Fibroblast of lung (primary cell): ENCODE results near the gene MGAT3. TPM values are rescaled to one million over a fixed set of nuclear protein-coding genes. Genes with fewer than 3 reads are reported as not detected.

ENCODE experiments used
- DNase-seq, 2 donors: peaks; one replicate each; pipeline versions ENCODE4 v3.0.0 to v3.0.0-alpha.2; 2010; ENCODE audit warnings: low read depth in 2 of 2
- H2AFZ ChIP-seq: 2 replicates; pipeline ENCODE4 v1.5.1; 2012; ENCODE audit warnings: low read length, control low read depth, inconsistent platforms
- H3K27ac ChIP-seq: 2 replicates; pipeline ENCODE4 v1.5.1; 2011; ENCODE audit warnings: low read length, control low read depth; ENCODE audit not compliant: insufficient read depth
- H3K27me3 ChIP-seq: 2 replicates; pipeline ENCODE4 v1.5.1; 2011; ENCODE audit warnings: mild to moderate bottlenecking, low read length; ENCODE audit not compliant: control insufficient read depth, insufficient read depth
- H3K36me3 ChIP-seq: 2 replicates; pipeline ENCODE4 v1.5.1; 2011; ENCODE audit warnings: low read length; ENCODE audit not compliant: control insufficient read depth, insufficient read depth
- H3K4me1 ChIP-seq: 2 replicates; pipeline ENCODE4 v1.5.1; 2011; ENCODE audit warnings: low read length; ENCODE audit not compliant: control insufficient read depth, insufficient read depth; ENCODE audit errors: extremely low read depth
- H3K4me2 ChIP-seq: 2 replicates; pipeline ENCODE4 v1.5.1; 2011; ENCODE audit warnings: low read length, control low read depth; ENCODE audit not compliant: insufficient read depth; ENCODE audit errors: extremely low read depth
- H3K4me3 ChIP-seq, 4 experiments: fragments of 200-600 bp in 1 of 4; sonication (generic) in 1 of 4; replicated peaks in 1 of 4; 2 replicates each; pipeline ENCODE4 v1.5.1; 2011 to 2016; ENCODE audit warnings: low read length in 4 of 4, low read depth in 3 of 4, mild to moderate bottlenecking in 3 of 4, control low read depth in 2 of 4, inconsistent platforms in 1 of 4, mixed read lengths in 1 of 4; ENCODE audit not compliant: insufficient read depth in 1 of 4; ENCODE audit errors: control extremely low read depth in 1 of 4
- H3K79me2 ChIP-seq: 2 replicates; pipeline ENCODE4 v1.5.1; 2012; ENCODE audit warnings: mild to moderate bottlenecking, low read length, inconsistent platforms; ENCODE audit not compliant: control insufficient read depth, insufficient read depth
- H3K9ac ChIP-seq: 2 replicates; pipeline ENCODE4 v1.5.1; 2011; ENCODE audit warnings: mild to moderate bottlenecking, low read length, control low read depth; ENCODE audit not compliant: insufficient read depth
- H3K9me3 ChIP-seq: 2 replicates; pipeline ENCODE4 v1.5.1; 2012; ENCODE audit warnings: low read depth, low read length; ENCODE audit not compliant: control insufficient read depth, insufficient read depth
- H4K20me1 ChIP-seq: 2 replicates; pipeline ENCODE4 v1.5.1; 2011; ENCODE audit warnings: low read length; ENCODE audit not compliant: control insufficient read depth, insufficient read depth; ENCODE audit errors: extremely low read depth
- EZH2 ChIP-seq: IDR thresholded peaks from 2 replicates; pipeline ENCODE4 v1.5.1; 2012; ENCODE audit warnings: low read length, control low read depth, mild to moderate bottlenecking; ENCODE audit errors: missing control alignments
- polyA plus RNA-seq, 2 donors: library from polyadenylated mRNA; depleted of rRNA in 1 of 2; stranded (reverse) in 1 of 2; unstranded in 1 of 2; fragments of >200 nt; gene quantifications; 2 replicates each; pipeline ENCODE4 v1.2.1, GENCODE V29; 2011 to 2012; ENCODE audit warnings: missing spikeins in 1 of 2
- total RNA-seq: library from RNA; depleted of rRNA; stranded (reverse); fragments of >200 nt; gene quantifications from 2 replicates; pipeline ENCODE4 v1.2.1, GENCODE V29; 2014
- TF ChIP-seq, protein P1 (sequence below), 2 donors: IDR thresholded peaks in 1 of 2; conservative IDR thresholded peaks in 1 of 2; 1 replicate in 1 of 2; 2 replicates in 1 of 2; pipeline ENCODE4 v1.5.1; 2011 to 2012; ENCODE audit warnings: low read length in 2 of 2, control low read depth in 1 of 2, inconsistent platforms in 1 of 2, low read depth in 1 of 2, mild to moderate bottlenecking in 1 of 2

MGAT3 gene
- total and polyA plus RNA-seq, 2 donors (not counting 1 experiment from before 2014, with no cell fraction given), result 0.09 TPM; not detected in 1

DNA sequence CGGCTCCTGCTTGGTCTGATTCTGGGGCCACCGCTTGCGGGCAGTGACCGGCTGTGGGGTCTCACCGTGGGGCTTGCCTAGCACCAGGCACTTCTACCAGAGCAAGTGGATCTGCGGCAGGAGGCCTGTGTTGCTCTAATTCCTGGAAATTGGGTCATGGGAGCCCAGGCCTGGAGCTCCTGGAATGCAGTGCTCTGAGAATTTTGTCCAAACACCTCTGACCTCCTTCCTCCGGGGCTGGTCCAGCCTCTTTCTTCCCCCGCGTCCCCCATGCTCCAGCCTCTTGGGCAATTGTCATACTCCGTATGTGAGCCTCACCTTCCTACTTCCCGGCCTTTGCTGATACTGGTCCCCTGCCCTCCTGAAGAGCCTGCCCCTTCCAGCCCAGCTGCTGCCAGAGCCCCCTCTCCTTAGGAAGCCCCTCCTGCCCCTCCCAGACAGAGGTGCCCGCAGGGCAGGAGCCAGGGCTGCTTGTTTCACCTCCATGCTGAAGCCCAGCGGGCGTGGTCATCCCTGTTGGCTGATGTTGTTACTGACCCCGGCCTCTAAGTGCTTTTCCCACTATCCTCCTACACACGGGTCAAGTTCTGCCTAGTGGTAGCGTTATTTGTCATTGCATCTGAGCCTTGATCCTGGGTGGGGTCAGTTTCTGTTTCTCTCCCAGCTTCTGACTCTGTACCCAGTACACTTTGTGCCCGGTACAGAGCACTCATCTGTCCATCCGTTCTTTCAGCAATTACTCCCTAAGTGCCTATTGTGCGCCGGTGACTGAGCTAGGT is 9.6 kb downstream of the MGAT3 start:
- H2AFZ ChIP-seq, result no peak overlapping the region
- no peaks in the 10 kb centered on the region for H4K20me1 ChIP-seq
- H3K9me3 ChIP-seq, result no peaks in the 10 kb centered on the region
- DNase-seq, result no peak
- no peaks in the 10 kb centered on the region for H3K36me3 ChIP-seq
- no peak overlapping the region for H3K4me2 ChIP-seq
- H3K27me3 ChIP-seq, result peaks cover 2% of the 10 kb centered on the region
- H3K4me3 ChIP-seq, result no peak overlapping the region
- no peaks in the 10 kb centered on the region for H3K4me1 ChIP-seq
- no peak overlapping the region for H3K9ac ChIP-seq
- no peak for TF ChIP-seq EZH2
- TF ChIP-seq, protein P1, sequence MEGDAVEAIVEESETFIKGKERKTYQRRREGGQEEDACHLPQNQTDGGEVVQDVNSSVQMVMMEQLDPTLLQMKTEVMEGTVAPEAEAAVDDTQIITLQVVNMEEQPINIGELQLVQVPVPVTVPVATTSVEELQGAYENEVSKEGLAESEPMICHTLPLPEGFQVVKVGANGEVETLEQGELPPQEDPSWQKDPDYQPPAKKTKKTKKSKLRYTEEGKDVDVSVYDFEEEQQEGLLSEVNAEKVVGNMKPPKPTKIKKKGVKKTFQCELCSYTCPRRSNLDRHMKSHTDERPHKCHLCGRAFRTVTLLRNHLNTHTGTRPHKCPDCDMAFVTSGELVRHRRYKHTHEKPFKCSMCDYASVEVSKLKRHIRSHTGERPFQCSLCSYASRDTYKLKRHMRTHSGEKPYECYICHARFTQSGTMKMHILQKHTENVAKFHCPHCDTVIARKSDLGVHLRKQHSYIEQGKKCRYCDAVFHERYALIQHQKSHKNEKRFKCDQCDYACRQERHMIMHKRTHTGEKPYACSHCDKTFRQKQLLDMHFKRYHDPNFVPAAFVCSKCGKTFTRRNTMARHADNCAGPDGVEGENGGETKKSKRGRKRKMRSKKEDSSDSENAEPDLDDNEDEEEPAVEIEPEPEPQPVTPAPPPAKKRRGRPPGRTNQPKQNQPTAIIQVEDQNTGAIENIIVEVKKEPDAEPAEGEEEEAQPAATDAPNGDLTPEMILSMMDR (conservative IDR thresholded peaks at IDR 0.05 in 1 of 2, IDR thresholded peaks at IDR 0.05 in 1 of 2; ENCODE audit: low read depth in 1 of 2, low read length in 2 of 2), result no peak
- H3K79me2 ChIP-seq, result no peaks in the 10 kb centered on the region
- H3K27ac ChIP-seq, result no peak overlapping the region

DNA sequence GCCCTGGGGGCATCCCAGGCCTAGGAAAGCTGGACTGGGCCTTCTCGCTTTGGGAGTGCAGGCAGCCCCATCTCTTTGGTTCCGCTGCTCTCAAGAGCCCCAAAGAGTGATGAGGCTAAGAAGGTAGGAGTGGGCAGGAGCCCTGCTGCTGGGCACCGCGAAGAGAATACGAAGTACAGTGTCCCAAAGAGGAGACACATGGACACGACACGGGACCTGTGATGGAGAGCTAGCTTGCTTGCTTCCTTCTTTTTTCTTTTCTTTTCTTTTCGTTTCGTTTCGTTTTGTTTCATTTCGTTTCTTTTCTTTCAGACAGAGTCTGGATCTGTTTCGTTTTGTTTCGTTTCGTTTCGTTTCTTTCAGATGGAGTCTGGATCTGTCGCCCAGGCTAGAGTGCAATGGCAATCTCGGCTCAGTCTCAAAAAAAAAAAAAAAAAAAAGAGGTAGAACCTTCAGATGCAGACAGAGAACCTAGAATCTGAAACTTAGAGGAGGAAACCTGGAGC is 10.6 kb downstream of the MGAT3 start:
- peaks cover 3% of the 10 kb centered on the region for H3K4me1 ChIP-seq

More for the DNA sequence above, 10.6 kb downstream of the MGAT3 start:
- TF ChIP-seq, protein P1 (conservative IDR thresholded peaks at IDR 0.05 in 1 of 2, IDR thresholded peaks at IDR 0.05 in 1 of 2; ENCODE audit: low read depth in 1 of 2, low read length in 2 of 2), result no peak
- no peak for TF ChIP-seq EZH2
- Histone ChIP-seq H3K27me3 (peaks cover 2% of the 10 kb centered on the region), H3K27ac (no peak overlapping the region), H2AFZ (no peak overlapping the region), H4K20me1 (no peaks in the 10 kb centered on the region), H3K79me2 (no peaks in the 10 kb centered on the region), H3K9ac (no peak overlapping the region), H3K36me3 (no peaks in the 10 kb centered on the region), H3K9me3 (no peaks in the 10 kb centered on the region), H3K4me2 (no peak overlapping the region), H3K4me3 (no peak overlapping the region)
- DNase-seq, result no peak
